ENCODE results near the gene IGSF21. TPM values are rescaled to one million over a fixed set of nuclear protein-coding genes. Genes with fewer than 3 reads are reported as not detected.

IGSF21 gene
- total RNA-seq, 1 experiment from 2014 or later: not detected

DNA sequence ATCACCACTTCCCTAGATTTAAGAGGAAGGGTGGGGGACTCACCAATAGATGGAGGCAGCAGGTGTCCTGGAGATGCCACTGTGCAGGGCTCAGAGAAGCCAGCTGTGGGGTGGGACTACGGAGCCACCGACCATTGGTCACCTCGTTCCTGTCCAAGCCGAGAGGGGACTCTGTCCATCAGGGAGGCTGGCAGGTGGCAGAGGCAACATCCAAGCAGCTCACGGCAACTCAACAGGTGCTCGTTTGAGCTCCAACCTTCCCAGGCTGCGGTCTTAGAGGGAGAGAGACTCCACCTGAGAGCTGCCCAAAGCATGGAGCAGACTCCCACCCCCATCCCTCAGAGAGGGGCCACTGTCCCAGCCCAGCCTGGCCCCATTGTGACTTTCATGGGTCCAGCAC is 71.4 kb downstream of the IGSF21 start:
- H3K9me3 Mint-ChIP-seq (ENCODE audit: unreplicated experiment): no peaks in the 10 kb centered on the region
- H3K36me3 Mint-ChIP-seq (ENCODE audit: insufficient read depth, unreplicated experiment): no peaks in the 10 kb centered on the region
- TF ChIP-seq, protein P1, sequence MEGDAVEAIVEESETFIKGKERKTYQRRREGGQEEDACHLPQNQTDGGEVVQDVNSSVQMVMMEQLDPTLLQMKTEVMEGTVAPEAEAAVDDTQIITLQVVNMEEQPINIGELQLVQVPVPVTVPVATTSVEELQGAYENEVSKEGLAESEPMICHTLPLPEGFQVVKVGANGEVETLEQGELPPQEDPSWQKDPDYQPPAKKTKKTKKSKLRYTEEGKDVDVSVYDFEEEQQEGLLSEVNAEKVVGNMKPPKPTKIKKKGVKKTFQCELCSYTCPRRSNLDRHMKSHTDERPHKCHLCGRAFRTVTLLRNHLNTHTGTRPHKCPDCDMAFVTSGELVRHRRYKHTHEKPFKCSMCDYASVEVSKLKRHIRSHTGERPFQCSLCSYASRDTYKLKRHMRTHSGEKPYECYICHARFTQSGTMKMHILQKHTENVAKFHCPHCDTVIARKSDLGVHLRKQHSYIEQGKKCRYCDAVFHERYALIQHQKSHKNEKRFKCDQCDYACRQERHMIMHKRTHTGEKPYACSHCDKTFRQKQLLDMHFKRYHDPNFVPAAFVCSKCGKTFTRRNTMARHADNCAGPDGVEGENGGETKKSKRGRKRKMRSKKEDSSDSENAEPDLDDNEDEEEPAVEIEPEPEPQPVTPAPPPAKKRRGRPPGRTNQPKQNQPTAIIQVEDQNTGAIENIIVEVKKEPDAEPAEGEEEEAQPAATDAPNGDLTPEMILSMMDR (IDR thresholded peaks at IDR 0.05; ENCODE audit: unreplicated experiment): no peak
- H3K4me3 Mint-ChIP-seq (ENCODE audit: unreplicated experiment): no peak overlapping the region
- CTCF ChIA-PET: interaction anchor here (0.6 kb wide), 1 partner anchor 15 kb away, joined by 3 read pairs; no protein-coding TSS in a partner anchor
- H3K27me3 Mint-ChIP-seq (ENCODE audit: insufficient read depth, unreplicated experiment): peaks cover 31% of the 10 kb centered on the region
- BruUV-seq (replicated peaks): no TSS peak
- H3K27ac Mint-ChIP-seq (ENCODE audit: low read depth, unreplicated experiment): no peak overlapping the region
- H3K4me1 Mint-ChIP-seq (ENCODE audit: insufficient read depth, unreplicated experiment): peaks cover 5% of the 10 kb centered on the region
- no peak for DNase-seq (ENCODE audit: unreplicated experiment)
- intact Hi-C loops (cut with micrococcal nuclease): no loop called here
- POLR2A ChIA-PET: no interaction called here

DNA sequence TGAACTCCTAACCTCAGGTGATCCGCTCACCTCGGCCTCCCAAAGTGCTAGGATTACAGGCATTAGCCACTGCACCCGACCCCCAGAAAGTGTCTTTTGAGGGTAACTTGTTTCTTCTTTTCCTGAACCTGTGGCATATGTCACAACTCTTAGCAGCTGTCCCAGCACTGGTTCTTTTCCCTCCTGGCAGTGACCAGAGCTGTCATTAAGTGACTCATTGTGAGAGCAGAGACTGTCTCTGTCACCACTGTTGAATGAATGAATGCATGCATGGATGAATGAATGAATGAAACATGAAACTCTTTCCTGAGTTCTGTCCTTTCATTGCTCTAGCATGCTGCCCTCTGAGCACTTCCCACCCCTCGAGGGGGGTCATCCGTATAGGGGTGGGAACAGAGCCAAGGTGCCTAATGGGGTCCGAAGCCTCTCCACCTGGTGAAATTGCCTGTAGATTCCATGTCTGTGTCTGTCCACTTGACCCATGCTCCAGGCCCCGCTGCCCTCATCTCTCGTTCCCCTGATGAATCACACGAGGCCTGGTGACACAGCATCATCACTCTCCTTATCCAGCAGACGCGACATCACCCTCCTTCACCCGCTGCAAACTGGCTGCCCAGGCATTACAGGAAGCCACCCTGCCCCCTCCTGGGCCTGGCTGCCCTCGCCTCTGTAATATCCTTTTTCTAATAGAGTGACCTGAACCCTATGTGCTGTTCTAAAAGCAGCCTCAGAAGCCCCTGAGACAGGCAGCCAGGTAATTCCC is 75.0 kb downstream of the IGSF21 start:
- peaks cover 36% of the 10 kb centered on the region for H3K27me3 Mint-ChIP-seq (ENCODE audit: insufficient read depth, unreplicated experiment)
- H3K36me3 Mint-ChIP-seq (ENCODE audit: insufficient read depth, unreplicated experiment): no peaks in the 10 kb centered on the region
- H3K4me1 Mint-ChIP-seq (ENCODE audit: insufficient read depth, unreplicated experiment): peaks cover 5% of the 10 kb centered on the region
- no peak overlapping the region for H3K27ac Mint-ChIP-seq (ENCODE audit: low read depth, unreplicated experiment)
- no peak overlapping the region for H3K4me3 Mint-ChIP-seq (ENCODE audit: unreplicated experiment)
- ChIA-PET CTCF (no interaction called here), POLR2A (no interaction called here)
- no peak for DNase-seq (ENCODE audit: unreplicated experiment)
- TF ChIP-seq, protein P1 (IDR thresholded peaks at IDR 0.05; ENCODE audit: unreplicated experiment): no peak
- intact Hi-C loops (cut with micrococcal nuclease): no loop called here
- H3K9me3 Mint-ChIP-seq (ENCODE audit: unreplicated experiment): no peaks in the 10 kb centered on the region
- BruUV-seq (replicated peaks): no TSS peak

DNA sequence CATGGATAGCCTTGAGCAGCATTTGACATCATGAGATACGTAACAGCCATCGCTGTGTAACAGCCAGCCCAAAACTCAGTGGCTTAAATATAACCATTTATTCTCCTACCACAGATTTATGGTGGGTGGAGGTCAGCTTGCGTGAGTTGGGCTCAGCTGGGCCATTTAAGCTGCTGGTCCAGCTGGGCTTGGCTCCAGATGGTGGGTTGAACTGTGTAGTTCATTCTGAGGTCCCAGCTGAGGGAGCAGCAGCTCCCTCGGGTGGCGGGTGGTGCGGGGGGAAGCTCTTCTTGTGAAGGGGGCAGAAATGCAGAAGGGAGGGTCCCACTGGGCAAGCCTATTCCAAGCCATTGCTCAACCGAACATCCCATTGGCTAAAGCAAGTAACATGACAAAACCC is 75.9 kb downstream of the IGSF21 start:
- H3K4me3 Mint-ChIP-seq (ENCODE audit: unreplicated experiment): no peak overlapping the region
- ChIA-PET CTCF (no interaction called here), POLR2A (no interaction called here)
- intact Hi-C loops (cut with micrococcal nuclease): no loop called here
- H3K36me3 Mint-ChIP-seq (ENCODE audit: insufficient read depth, unreplicated experiment): no peaks in the 10 kb centered on the region
- H3K9me3 Mint-ChIP-seq (ENCODE audit: unreplicated experiment): no peaks in the 10 kb centered on the region
- peaks cover 31% of the 10 kb centered on the region for H3K27me3 Mint-ChIP-seq (ENCODE audit: insufficient read depth, unreplicated experiment)
- DNase-seq (ENCODE audit: unreplicated experiment): no peak
- H3K27ac Mint-ChIP-seq (ENCODE audit: low read depth, unreplicated experiment): no peak overlapping the region
- TF ChIP-seq, protein P1 (IDR thresholded peaks at IDR 0.05; ENCODE audit: unreplicated experiment): no peak
- BruUV-seq (replicated peaks): no TSS peak
- H3K4me1 Mint-ChIP-seq (ENCODE audit: insufficient read depth, unreplicated experiment): peaks cover 5% of the 10 kb centered on the region

DNA sequence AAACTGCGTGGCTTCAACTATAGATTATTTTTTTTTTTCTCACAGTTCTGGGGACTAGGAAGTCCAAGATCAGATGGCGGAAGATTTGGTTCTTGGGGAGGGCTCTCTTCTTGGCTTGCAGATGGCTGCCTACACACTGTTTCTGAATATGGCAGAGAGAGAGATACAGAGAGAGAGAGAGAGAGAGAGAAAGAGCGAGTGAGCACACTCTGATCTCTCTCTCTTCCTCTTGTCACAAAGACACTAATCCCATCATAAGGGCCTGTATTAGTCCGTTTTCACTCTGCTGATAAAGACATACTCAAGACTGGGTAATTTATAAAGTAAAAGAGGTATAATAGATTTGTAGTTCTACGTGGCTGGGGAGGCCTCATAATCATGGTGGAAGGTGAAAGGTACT is 79.5 kb downstream of the IGSF21 start:
- no peak for DNase-seq (ENCODE audit: unreplicated experiment)
- TF ChIP-seq, protein P1 (IDR thresholded peaks at IDR 0.05; ENCODE audit: unreplicated experiment): no peak
- H3K36me3 Mint-ChIP-seq (ENCODE audit: insufficient read depth, unreplicated experiment): no peaks in the 10 kb centered on the region
- H3K27ac Mint-ChIP-seq (ENCODE audit: low read depth, unreplicated experiment): no peak overlapping the region
- H3K27me3 Mint-ChIP-seq (ENCODE audit: insufficient read depth, unreplicated experiment): peaks cover 31% of the 10 kb centered on the region
- no peaks in the 10 kb centered on the region for H3K9me3 Mint-ChIP-seq (ENCODE audit: unreplicated experiment)
- no peak overlapping the region for H3K4me3 Mint-ChIP-seq (ENCODE audit: unreplicated experiment)
- intact Hi-C loops (cut with micrococcal nuclease): no loop called here
- BruUV-seq (replicated peaks): no TSS peak
- ChIA-PET CTCF (no interaction called here), POLR2A (no interaction called here)
- H3K4me1 Mint-ChIP-seq (ENCODE audit: insufficient read depth, unreplicated experiment): peaks cover 5% of the 10 kb centered on the region
